Activated T-cell treated with anti-CD3 and anti-CD28 coated beads, Interleukin-2, amount 50 U/mL, for 72 hours (primary cell): Measurements from ENCODE around the gene RAB5A. TPM values are rescaled to one million over a fixed set of nuclear protein-coding genes. Genes with fewer than 3 reads are reported as not detected.
"Not testable (repeated sequence)": the region's sequence is repeated elsewhere in the genome, so short reads cannot be mapped to it uniquely, and the experiment has no call there.

Experiments
- ATAC-seq, 2 donors: fragments of 150-1000 bp; cut with Tn5 transposase; replicated peaks in 1 of 2; 2 replicates each; pipeline ENCODE4 v1.10.0; 2021; ENCODE audit warnings: moderate library complexity in 2 of 2, mild to moderate bottlenecking in 1 of 2
- DNase-seq, 2 donors: peaks; one replicate each; pipeline ENCODE4 v3.0.0; 2021 to 2022; ENCODE audit warnings: mixed read lengths in 1 of 2
- H3K27ac Mint-ChIP-seq: one replicate; pipeline ENCODE4 v1.8.0; 2022; ENCODE audit warnings: mild to moderate bottlenecking, moderate library complexity, mixed read lengths
- H3K27me3 Mint-ChIP-seq: one replicate; pipeline ENCODE4 v1.8.0; 2022; ENCODE audit warnings: low read depth, mixed read lengths
- H3K36me3 Mint-ChIP-seq, 2 donors: one replicate each; pipeline ENCODE4 v1.8.0; 2022; ENCODE audit warnings: mixed read lengths in 2 of 2, mild to moderate bottlenecking in 1 of 2; ENCODE audit not compliant: insufficient read depth in 2 of 2
- H3K4me1 Mint-ChIP-seq: one replicate; pipeline ENCODE4 v1.8.0; 2022; ENCODE audit warnings: low read depth, mixed read lengths
- H3K4me3 Mint-ChIP-seq, 2 donors: one replicate each; pipeline ENCODE4 v1.8.0; 2022; ENCODE audit warnings: mild to moderate bottlenecking in 2 of 2, mixed read lengths in 2 of 2, moderate library complexity in 2 of 2
- H3K9me3 Mint-ChIP-seq, 2 donors: one replicate each; pipeline ENCODE4 v1.8.0; 2022; ENCODE audit warnings: mixed read lengths in 2 of 2
- total RNA-seq, 2 donors: library from RNA; stranded (reverse); gene quantifications; one replicate each; pipeline ENCODE4 v1.2.3, GENCODE V29; 2022

RAB5A gene
- total RNA-seq, 2 donors from 2014 or later = 62.7 to 62.8 TPM

GRCh38 chr3:20013396-20013795 lies 66.5 kb downstream of the RAB5A start:
- Mint-ChIP-seq H3K36me3 (no peaks in the 10 kb centered on the region), H3K27me3 (no peaks in the 10 kb centered on the region), H3K27ac (no peak overlapping the region), H3K4me1 (no peaks in the 10 kb centered on the region), H3K4me3 (no peak overlapping the region), H3K9me3 (no peaks in the 10 kb centered on the region)
- ATAC-seq (no peak), DNase-seq (no peak)

GRCh38 chr3:20015525-20015924 lies 68.6 kb downstream of the RAB5A start:
- Mint-ChIP-seq H3K9me3 (no peaks in the 10 kb centered on the region), H3K36me3 (no peaks in the 10 kb centered on the region), H3K27me3 (no peaks in the 10 kb centered on the region), H3K4me3 (no peak overlapping the region), H3K4me1 (no peaks in the 10 kb centered on the region), H3K27ac (no peak overlapping the region)
- ATAC-seq (no peak), DNase-seq (no peak)

GRCh38 chr3:20016076-20016475 lies 69.2 kb downstream of the RAB5A start:
- not testable (repeated sequence) for H3K9me3 Mint-ChIP-seq, H3K27ac Mint-ChIP-seq, H3K36me3 Mint-ChIP-seq, H3K4me3 Mint-ChIP-seq, H3K27me3 Mint-ChIP-seq, H3K4me1 Mint-ChIP-seq, DNase-seq, ATAC-seq

DNA sequence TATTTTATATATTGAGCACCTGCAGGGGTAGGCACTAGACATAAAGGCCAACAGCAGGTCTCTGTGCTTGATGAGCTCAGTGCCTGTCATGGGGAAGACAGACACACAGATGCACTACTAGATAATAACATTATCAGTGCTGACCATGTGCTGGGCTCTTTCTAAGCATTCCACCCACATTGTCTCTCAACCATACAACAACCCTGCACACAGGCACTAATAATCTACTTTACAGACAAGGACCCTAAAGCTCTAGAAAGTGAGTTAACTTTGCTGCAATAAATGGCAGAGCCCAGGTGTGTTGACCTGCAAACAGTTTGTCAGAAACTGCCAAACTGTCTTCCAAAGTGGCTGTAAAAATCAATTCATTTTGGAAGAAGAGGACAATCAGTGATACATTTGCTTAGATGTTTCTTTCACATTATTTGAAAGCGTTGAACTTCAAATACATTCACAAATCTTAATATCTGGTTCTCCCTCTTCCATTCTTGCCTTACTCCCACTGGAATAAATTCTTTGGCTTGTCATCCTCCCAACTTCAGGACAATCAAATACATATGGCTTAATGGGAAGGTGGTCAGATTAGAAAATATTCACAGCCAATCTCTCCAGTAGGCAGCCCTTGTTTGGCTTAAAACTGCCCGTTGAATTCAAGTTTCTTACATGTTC lies 76.2 kb downstream of the RAB5A start:
- DNase-seq = no peak
- no peaks in the 10 kb centered on the region for H3K9me3 Mint-ChIP-seq
- no peak overlapping the region for H3K27ac Mint-ChIP-seq
- H3K4me3 Mint-ChIP-seq = no peak overlapping the region
- no peaks in the 10 kb centered on the region for H3K36me3 Mint-ChIP-seq
- no peaks in the 10 kb centered on the region for H3K4me1 Mint-ChIP-seq
- H3K27me3 Mint-ChIP-seq = no peaks in the 10 kb centered on the region
- no peak for ATAC-seq

DNA sequence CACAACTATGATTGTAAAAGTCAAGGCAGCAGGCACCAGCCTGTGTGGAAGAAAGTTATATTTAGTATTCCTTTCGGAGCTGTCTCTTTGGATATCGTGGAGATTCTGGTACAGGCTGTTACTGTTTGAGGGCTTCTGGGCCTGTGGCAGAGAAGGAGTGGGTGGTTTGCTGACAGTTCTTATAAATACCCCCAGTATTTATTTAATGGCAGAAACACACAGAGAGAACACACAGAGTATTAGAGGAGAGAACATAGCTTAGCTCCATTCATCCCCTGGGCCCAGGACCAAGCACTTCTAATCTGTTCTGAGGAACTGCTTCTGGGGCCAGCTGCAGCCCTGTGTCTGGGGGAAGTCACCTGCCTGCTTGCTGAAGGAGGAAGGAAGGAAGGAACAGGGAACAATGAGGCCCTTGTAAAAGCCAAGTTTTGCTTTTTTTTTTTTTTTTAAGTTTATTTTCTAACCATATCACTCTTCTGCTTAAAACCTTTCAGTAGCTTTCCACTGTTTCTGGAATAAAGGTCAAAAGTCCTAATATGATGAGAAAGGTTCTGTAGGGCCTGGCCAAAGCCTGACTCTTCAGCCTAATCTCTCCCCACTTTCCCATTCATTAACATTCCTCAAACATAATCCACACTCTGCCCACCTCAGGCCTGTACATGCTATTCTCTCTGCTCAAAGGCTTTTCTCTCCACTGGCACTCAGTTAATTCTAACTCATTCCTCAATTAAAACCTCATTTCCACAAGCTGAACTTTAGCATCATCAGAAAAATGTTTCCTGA lies 76.9 kb downstream of the RAB5A start:
- H3K27ac Mint-ChIP-seq = no peak overlapping the region
- no peaks in the 10 kb centered on the region for H3K9me3 Mint-ChIP-seq
- H3K27me3 Mint-ChIP-seq = no peaks in the 10 kb centered on the region
- H3K4me1 Mint-ChIP-seq = no peaks in the 10 kb centered on the region
- H3K4me3 Mint-ChIP-seq = no peak overlapping the region
- DNase-seq (no peak), ATAC-seq (no peak)
- H3K36me3 Mint-ChIP-seq = no peaks in the 10 kb centered on the region

DNA sequence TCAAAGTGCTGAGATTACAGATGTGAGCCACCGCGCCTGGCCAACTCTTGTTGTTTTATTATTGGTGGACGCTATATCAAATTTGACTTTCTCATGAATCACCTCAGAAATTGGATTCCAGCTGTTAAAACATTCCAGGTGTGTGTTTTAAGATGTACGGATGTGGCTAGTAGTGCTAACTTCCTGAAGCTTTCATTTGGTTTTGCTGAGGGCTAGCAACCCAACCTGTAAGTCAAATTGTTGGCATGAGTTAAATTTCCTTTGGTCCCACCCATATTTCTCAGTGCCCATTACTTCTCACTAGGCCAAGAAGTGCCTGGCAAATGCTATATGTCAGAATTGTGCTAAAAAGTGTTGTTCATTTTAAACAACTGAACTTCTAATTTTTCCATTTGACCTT lies 80.2 kb downstream of the RAB5A start:
- Mint-ChIP-seq H3K27ac (no peak overlapping the region), H3K4me1 (no peaks in the 10 kb centered on the region), H3K9me3 (no peaks in the 10 kb centered on the region), H3K36me3 (no peaks in the 10 kb centered on the region), H3K4me3 (no peak overlapping the region), H3K27me3 (no peaks in the 10 kb centered on the region)
- ATAC-seq (no peak), DNase-seq (no peak)

GRCh38 chr3:20028905-20029331 lies 82.0 kb downstream of the RAB5A start:
- H3K9me3 Mint-ChIP-seq = no peaks in the 10 kb centered on the region
- H3K27me3 Mint-ChIP-seq = no peaks in the 10 kb centered on the region
- DNase-seq = no peak
- H3K4me1 Mint-ChIP-seq = no peaks in the 10 kb centered on the region
- H3K36me3 Mint-ChIP-seq = no peaks in the 10 kb centered on the region
- no peak overlapping the region for H3K27ac Mint-ChIP-seq
- ATAC-seq = no peak
- H3K4me3 Mint-ChIP-seq = no peak overlapping the region

DNA sequence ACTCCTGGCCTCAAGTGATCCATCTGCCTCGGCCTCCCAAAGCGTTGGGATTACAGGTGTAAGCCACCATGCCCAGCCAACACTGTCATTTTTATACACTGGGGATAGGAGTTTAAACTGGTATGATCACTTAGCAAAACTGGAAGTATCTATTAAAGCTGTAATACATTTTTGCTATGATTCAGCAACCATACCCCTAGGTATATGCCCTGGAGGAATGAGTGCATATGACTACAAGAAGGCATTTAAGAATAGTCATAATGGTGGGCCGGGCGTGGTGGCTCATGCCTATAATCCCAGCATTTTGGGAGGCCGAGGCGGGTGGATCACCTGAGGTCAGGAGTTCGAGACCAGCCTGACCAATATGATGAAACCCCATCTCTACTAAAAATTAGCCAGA lies 85.0 kb downstream of the RAB5A start:
- H3K36me3 Mint-ChIP-seq, H3K27ac Mint-ChIP-seq, H3K9me3 Mint-ChIP-seq, DNase-seq, H3K4me3 Mint-ChIP-seq, H3K27me3 Mint-ChIP-seq, ATAC-seq, H3K4me1 Mint-ChIP-seq: not testable (repeated sequence)

Other genes starting within 250 kb of the RAB5A start
- gene EFHB, start 12.9 kb upstream of the RAB5A start, total RNA-seq = 1 to 10 TPM in 1 of 2 donors, under 1 TPM in 1; 0.89 to 1.8 TPM
- not detected for gene PP2D1, start 65.2 kb downstream of the RAB5A start, total RNA-seq
- 10 to 100 TPM; 26.7 to 37.3 TPM for gene KAT2B, start 93.3 kb downstream of the RAB5A start, total RNA-seq
- gene SGO1, start 239.1 kb downstream of the RAB5A start, total RNA-seq = 10 to 100 TPM; 27.8 to 31.5 TPM